ENCODE data around the gene ITIH2. TPM values are rescaled to one million over a fixed set of nuclear protein-coding genes. Genes with fewer than 3 reads are reported as not detected.
"Not testable (repeated sequence)": the region's sequence is repeated elsewhere in the genome, so short reads cannot be mapped to it uniquely, and the experiment has no call there.

ITIH2 gene
- total RNA-seq, 4 donors from 2014 or later: not detected

DNA sequence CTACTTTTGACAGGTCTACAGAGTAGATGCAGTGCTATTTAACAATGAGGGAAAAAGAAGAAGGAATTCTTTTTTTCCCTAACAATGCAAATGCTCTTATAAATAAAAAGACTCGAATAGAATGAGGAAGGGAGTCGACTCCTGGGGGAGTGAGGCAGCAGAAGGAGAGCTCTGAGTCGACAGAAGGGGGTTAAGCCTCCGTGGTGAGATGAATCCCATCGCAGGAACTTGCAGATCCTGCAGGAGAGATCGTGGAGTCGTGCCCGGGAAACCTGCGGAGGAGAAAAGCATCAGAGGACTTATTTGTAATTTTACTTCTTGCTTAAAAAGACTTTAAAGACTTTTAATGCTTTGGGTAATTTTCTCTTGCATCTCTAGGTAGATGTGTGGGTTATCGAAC is 17.4 kb downstream of the ITIH2 start:
- H3K27me3 ChIP-seq: peaks cover 0 to 37% (median 0%) of the 10 kb centered on the region in 4 donors
- no peak for DNase-seq (ENCODE audit: extremely low spot score)
- no peaks in the 10 kb centered on the region for H3K4me1 ChIP-seq
- intact Hi-C loops (cut with DNase I): no loop called here
- no peaks in the 10 kb centered on the region for H3K9me3 ChIP-seq
- TF ChIP-seq EP300 (IDR thresholded peaks at IDR 0.05) (no peak), POLR2AphosphoS5 (IDR thresholded peaks at IDR 0.05) (no peak), POLR2A (IDR thresholded peaks at IDR 0.05; ENCODE audit: low read depth) (no peak)
- TF ChIP-seq, protein P1, sequence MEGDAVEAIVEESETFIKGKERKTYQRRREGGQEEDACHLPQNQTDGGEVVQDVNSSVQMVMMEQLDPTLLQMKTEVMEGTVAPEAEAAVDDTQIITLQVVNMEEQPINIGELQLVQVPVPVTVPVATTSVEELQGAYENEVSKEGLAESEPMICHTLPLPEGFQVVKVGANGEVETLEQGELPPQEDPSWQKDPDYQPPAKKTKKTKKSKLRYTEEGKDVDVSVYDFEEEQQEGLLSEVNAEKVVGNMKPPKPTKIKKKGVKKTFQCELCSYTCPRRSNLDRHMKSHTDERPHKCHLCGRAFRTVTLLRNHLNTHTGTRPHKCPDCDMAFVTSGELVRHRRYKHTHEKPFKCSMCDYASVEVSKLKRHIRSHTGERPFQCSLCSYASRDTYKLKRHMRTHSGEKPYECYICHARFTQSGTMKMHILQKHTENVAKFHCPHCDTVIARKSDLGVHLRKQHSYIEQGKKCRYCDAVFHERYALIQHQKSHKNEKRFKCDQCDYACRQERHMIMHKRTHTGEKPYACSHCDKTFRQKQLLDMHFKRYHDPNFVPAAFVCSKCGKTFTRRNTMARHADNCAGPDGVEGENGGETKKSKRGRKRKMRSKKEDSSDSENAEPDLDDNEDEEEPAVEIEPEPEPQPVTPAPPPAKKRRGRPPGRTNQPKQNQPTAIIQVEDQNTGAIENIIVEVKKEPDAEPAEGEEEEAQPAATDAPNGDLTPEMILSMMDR (IDR thresholded peaks at IDR 0.05): no peak
- H3K4me3 ChIP-seq: no peak overlapping the region
- 77% methylated on average over 10 of the region's 10 CpGs for WGBS
- H3K27ac ChIP-seq (replicated peaks in 1 of 4): no peak overlapping the region
- H3K36me3 ChIP-seq: no peaks in the 10 kb centered on the region

DNA sequence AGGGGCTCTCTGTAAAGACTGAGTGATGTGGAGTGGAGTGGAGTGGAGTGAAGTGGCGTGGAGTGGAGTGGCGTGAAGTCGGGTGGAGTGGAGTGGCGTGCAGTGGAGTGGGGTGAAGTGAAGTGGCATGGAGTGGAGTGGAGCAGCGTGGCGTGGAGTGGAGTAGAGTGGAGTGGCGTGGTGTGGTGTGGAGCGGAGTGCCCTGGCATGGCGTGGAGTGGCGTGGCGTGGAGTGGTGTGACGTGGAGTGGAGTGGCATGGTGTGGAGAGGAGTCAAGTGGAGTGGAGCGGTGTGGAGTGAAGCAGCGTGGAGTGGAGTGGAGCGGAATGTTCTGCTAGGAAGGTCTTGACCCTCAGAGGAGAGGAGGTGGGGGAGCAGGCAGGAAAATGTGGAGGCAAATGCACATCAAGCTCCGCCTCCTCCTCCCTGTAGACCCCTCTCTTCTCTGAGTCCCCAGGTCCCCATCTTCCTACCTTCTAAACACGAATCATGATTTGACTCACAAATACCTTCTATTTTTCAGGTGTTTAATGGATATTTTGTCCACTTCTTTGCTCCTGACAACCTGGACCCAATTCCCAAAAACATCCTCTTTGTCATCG is 19.9 kb downstream of the ITIH2 start:
- no peak overlapping the region for H3K4me3 ChIP-seq
- intact Hi-C loops (cut with DNase I): no loop called here
- H3K9me3 ChIP-seq: no peaks in the 10 kb centered on the region
- no peak overlapping the region for H3K27ac ChIP-seq (replicated peaks in 1 of 4)
- H3K36me3 ChIP-seq: no peaks in the 10 kb centered on the region
- no peak for DNase-seq (ENCODE audit: extremely low spot score)
- 91% methylated on average over 18 of the region's 18 CpGs for whole genome bisulfite sequencing
- H3K4me1 ChIP-seq: no peaks in the 10 kb centered on the region
- peaks cover 0 to 24% (median 0%) of the 10 kb centered on the region in 4 donors for H3K27me3 ChIP-seq
- TF ChIP-seq POLR2AphosphoS5 (IDR thresholded peaks at IDR 0.05) (no peak), POLR2A (IDR thresholded peaks at IDR 0.05; ENCODE audit: low read depth) (no peak)

DNA sequence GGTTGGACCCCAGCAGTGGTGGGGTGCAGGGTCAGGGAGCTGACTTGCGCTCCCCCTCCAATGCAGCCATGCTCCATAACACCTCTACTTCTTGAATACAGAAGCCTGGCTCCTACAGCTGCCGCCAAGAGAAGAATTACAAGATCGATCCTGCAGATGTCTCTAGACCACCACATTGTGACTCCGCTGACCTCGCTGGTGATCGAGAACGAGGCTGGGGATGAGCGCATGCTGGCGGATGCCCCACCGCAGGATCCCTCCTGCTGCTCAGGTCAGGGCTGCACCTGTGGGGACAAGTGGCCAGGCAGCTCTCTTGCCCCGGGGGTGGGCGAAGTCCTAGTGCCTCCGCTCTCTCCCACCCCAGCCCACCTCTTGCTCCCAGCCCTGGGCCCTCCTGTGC is 31.7 kb downstream of the ITIH2 start:
- H3K9me3 ChIP-seq: no peaks in the 10 kb centered on the region
- H3K4me1 ChIP-seq: no peaks in the 10 kb centered on the region
- 93% methylated on average over 9 of the region's 13 CpGs for WGBS
- H3K36me3 ChIP-seq: no peaks in the 10 kb centered on the region
- H3K27me3 ChIP-seq: peaks cover 0 to 21% (median 0%) of the 10 kb centered on the region in 4 donors
- no peak overlapping the region for H3K27ac ChIP-seq (replicated peaks in 1 of 4)
- intact Hi-C loops (cut with DNase I): no loop called here
- TF ChIP-seq, protein P1 (IDR thresholded peaks at IDR 0.05): no peak
- no peak for TF ChIP-seq POLR2AphosphoS5 (IDR thresholded peaks at IDR 0.05)
- no peak for TF ChIP-seq EP300 (IDR thresholded peaks at IDR 0.05)
- TF ChIP-seq POLR2A (IDR thresholded peaks at IDR 0.05; ENCODE audit: low read depth): no peak
- no peak overlapping the region for H3K4me3 ChIP-seq
- DNase-seq (ENCODE audit: extremely low spot score): no peak

DNA sequence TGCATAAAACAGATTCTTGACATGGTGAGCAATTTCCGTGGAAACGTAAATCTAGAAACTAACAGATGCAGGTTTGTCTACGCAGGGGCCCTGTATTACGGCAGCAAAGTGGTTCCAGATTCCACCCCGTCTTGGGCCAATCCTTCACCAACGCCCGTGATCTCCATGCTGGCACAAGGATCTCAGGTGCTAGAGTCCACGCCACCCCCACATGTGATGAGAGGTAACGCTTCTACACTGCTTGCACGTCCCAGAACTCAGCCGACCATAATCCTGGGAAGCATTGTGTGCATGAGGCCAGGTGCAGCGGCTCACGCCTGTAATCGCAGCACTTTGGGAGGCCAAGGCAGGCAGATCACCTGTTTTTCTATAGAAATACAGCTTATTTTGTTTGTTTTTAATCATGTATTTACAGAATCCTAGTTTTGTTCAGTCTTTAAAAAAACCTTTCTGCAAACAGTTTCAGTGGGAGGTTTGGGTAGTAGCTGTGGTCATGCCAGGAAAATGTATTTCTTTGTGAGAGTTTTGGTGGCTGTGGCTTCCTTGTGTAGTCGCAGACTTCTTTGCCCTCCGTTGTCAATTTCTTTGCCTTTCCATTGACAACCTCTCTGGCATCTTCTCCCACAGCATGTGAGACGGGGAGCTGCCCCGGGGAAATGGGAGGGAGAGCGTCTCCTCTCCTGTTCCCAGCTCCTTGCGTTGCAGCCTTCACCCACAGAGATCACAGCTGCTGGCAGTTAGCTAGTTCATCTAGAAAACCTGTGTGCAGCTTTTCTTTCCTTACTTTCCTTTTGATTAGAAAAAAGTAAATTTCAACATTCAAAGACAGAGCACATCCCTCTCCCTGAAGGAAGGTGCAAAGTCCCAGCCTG is 35.7 kb downstream of the ITIH2 start:
- TF ChIP-seq POLR2A (IDR thresholded peaks at IDR 0.05; ENCODE audit: low read depth) (no peak), POLR2AphosphoS5 (IDR thresholded peaks at IDR 0.05) (no peak), EP300 (IDR thresholded peaks at IDR 0.05) (no peak)
- TF ChIP-seq, protein P1 (IDR thresholded peaks at IDR 0.05): no peak
- H3K36me3 ChIP-seq: no peaks in the 10 kb centered on the region
- H3K9me3 ChIP-seq: no peaks in the 10 kb centered on the region
- intact Hi-C loops (cut with DNase I): no loop called here
- H3K4me1 ChIP-seq: no peaks in the 10 kb centered on the region
- H3K4me3 ChIP-seq: no peak overlapping the region
- peaks cover 0 to 21% (median 0%) of the 10 kb centered on the region in 4 donors for H3K27me3 ChIP-seq
- 88% methylated on average over 20 of the region's 20 CpGs for WGBS
- DNase-seq (ENCODE audit: extremely low spot score): no peak
- H3K27ac ChIP-seq (replicated peaks in 1 of 4): no peak overlapping the region

DNA sequence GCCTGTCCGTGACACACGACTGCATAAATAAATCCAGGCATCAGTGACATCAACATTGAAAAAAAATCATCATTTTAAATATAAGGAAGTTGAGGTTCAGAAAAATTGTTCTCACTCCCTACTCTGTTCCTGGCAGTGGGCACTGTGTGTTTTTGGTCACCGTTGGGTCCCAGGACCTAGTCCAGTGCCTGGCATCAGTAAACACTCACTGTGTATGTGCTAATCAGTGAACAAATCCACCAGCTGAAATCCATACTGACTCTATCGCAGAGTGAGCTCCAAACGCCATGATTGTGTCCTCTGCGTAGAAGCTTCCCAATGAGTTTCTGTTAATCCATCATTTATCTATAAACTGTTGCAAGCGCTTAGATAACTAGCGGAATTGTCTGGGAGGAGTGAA is 41.2 kb downstream of the ITIH2 start:
- H3K36me3 ChIP-seq: peaks cover 0 to 4% (median 0%) of the 10 kb centered on the region in 4 donors
- WGBS: 94% methylated on average over 8 of the region's 8 CpGs
- H3K4me3 ChIP-seq: no peak overlapping the region
- H3K27me3 ChIP-seq: no peaks in the 10 kb centered on the region
- TF ChIP-seq EP300 (IDR thresholded peaks at IDR 0.05) (no peak), POLR2AphosphoS5 (IDR thresholded peaks at IDR 0.05) (no peak), POLR2A (IDR thresholded peaks at IDR 0.05; ENCODE audit: low read depth) (no peak)
- TF ChIP-seq, protein P1 (IDR thresholded peaks at IDR 0.05): no peak
- no peak overlapping the region for H3K27ac ChIP-seq (replicated peaks in 1 of 4)
- H3K4me1 ChIP-seq: no peaks in the 10 kb centered on the region
- DNase-seq (ENCODE audit: extremely low spot score): no peak
- intact Hi-C loops (cut with DNase I): no loop called here
- H3K9me3 ChIP-seq: no peaks in the 10 kb centered on the region

DNA sequence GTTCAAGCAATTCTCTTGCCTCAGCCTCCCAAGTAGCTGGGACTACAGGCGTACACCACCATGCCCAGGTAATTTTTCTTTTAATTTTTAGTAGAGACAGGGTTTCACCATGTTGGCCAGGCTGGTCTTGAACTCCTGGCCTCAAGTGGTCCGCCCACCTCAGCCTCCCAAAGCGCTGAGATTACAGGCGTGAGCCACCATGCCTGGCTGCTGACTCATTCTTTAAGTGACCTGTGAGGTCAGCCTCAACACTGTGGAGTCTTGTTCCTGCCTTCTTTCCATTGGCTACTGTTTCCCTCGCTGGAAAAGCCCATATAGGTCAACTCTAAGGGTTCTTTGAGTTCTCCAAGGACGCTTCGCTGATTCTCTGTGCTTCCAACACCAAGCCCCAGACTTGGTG is 45.5 kb downstream of the ITIH2 start:
- H3K4me3 ChIP-seq; DNase-seq (ENCODE audit: extremely low spot score); H3K4me1 ChIP-seq; H3K27ac ChIP-seq (replicated peaks in 1 of 4); intact Hi-C loops (cut with DNase I); H3K27me3 ChIP-seq; H3K9me3 ChIP-seq: not testable (repeated sequence)
- peaks cover 17 to 42% (median 27%) of the 10 kb centered on the region in 4 donors for H3K36me3 ChIP-seq
- WGBS: 90% methylated on average over 7 of the region's 7 CpGs
